NCI-H82 treated with DMSO at 0.1 percent for 48 hours (cell line): ENCODE measurements around the gene LYPD8.

ENCODE experiments used
- DNase-seq: peaks from one replicate; lab custom pipeline; 2025; ENCODE audit not compliant: unreplicated experiment; lab: John Stamatoyannopoulos, UW

Gene LYPD8

GRCh38 chr1:248758352-248758751, 2.8 kb upstream of the LYPD8 start:
- no peak for DNase-seq

- DNase-seq = no peak
Measured at GRCh38 chr1:248757784-248758195, 2.2 kb upstream of the LYPD8 start.

- DNase-seq = no peak
Measured at GRCh38 chr1:248756636-248757035, 1.1 kb upstream of the LYPD8 start.

GRCh38 chr1:248756151-248756550, 592 bp upstream of the LYPD8 start:
- no peak for DNase-seq

- DNase-seq = no peak
Measured at GRCh38 chr1:248753708-248754280, 1.8 kb downstream of the LYPD8 start.

- DNase-seq = no peak
Measured at GRCh38 chr1:248753029-248753594, 2.4 kb downstream of the LYPD8 start.

- no peak for DNase-seq
Measured at GRCh38 chr1:248752161-248753028, 3.2 kb downstream of the LYPD8 start.

GRCh38 chr1:248751635-248752034, 3.9 kb downstream of the LYPD8 start:
- DNase-seq = no peak

GRCh38 chr1:248751142-248751541, 4.4 kb downstream of the LYPD8 start:
- DNase-seq = no peak

GRCh38 chr1:248750496-248750895, 5.1 kb downstream of the LYPD8 start:
- no peak for DNase-seq

GRCh38 chr1:248748211-248748610, 7.3 kb downstream of the LYPD8 start:
- DNase-seq = no peak

- no peak for DNase-seq
Measured at GRCh38 chr1:248740876-248741275, 14.7 kb downstream of the LYPD8 start.

GRCh38 chr1:248739572-248740205, 15.9 kb downstream of the LYPD8 start:
- DNase-seq = no peak

GRCh38 chr1:248737457-248737856, 18.1 kb downstream of the LYPD8 start:
- no peak for DNase-seq

- DNase-seq = no peak
Measured at GRCh38 chr1:248736977-248737376, 18.6 kb downstream of the LYPD8 start.

GRCh38 chr1:248733566-248733965, 22.0 kb downstream of the LYPD8 start:
- no peak for DNase-seq

GRCh38 chr1:248730507-248731335, 24.8 kb downstream of the LYPD8 start:
- DNase-seq = no peak

- DNase-seq = no peak
Measured at GRCh38 chr1:248714248-248714647, 41.3 kb downstream of the LYPD8 start.

GRCh38 chr1:248710305-248710900, 45.2 kb downstream of the LYPD8 start:
- DNase-seq = no peak

GRCh38 chr1:248704606-248705005, 51.0 kb downstream of the LYPD8 start:
- DNase-seq = no peak

- DNase-seq = no peak
Measured at GRCh38 chr1:248703674-248704073, 51.9 kb downstream of the LYPD8 start.
